PC-3 (cell line): ENCODE measurements around the gene CYBC1. TPM values are rescaled to one million over a fixed set of nuclear protein-coding genes. Genes with fewer than 3 reads are reported as not detected.

Source experiments
- ATAC-seq: fragments of 200-7000 bp; cut with Tn5 transposase; 2 replicates; pipeline ENCODE4 v1.9.1; 2020; ENCODE audit warnings: mild to moderate bottlenecking, moderate library complexity
- BruUV-seq: library from RNA; stranded (reverse); fragments of 400-500 nt; replicated peaks from 2 replicates; lab custom pipeline; 2021; lab: Mats Ljungman, UMichigan
- CTCF ChIA-PET: fragments of 300-600 bp; sonication (Branson Sonifier 250); formaldehyde crosslinking; loops from one replicate; lab custom pipeline; 2022; ENCODE audit warnings: antibody characterized with exemption; lab: Charles Lee
- POLR2A ChIA-PET: fragments of 300-600 bp; sonication (Branson Sonifier 250); formaldehyde crosslinking; loops from one replicate; lab custom pipeline; 2022; ENCODE audit warnings: antibody characterized with exemption; ENCODE audit not compliant: unreplicated experiment; lab: Charles Lee
- DNase-seq: peaks from one replicate; pipeline ENCODE4 v3.0.0-alpha.2; 2015
- H2AFZ ChIP-seq: fragments of 300-600 bp; sonication (generic); 2 replicates; pipeline ENCODE4 v1.6.0; 2016; ENCODE audit warnings: antibody characterized with exemption, low read length
- H3F3A ChIP-seq: fragments of 300-600 bp; sonication (generic); one replicate; pipeline ENCODE4 v1.6.0; 2017; ENCODE audit warnings: antibody characterized with exemption, low read length, control low read depth, mild to moderate bottlenecking; ENCODE audit not compliant: unreplicated experiment
- H3K27ac ChIP-seq: fragments of 300-600 bp; sonication (generic); 2 replicates; pipeline ENCODE4 v1.5.1; 2016; ENCODE audit warnings: mild to moderate bottlenecking, low read length
- H3K27me3 ChIP-seq: fragments of 300-600 bp; sonication (generic); 2 replicates; pipeline ENCODE4 v1.6.1; 2016; ENCODE audit warnings: low read length, mixed read lengths
- H3K36me3 ChIP-seq: fragments of 300-600 bp; sonication (generic); 2 replicates; pipeline ENCODE4 v1.6.1; 2016; ENCODE audit warnings: low read depth, mixed run types, low read length, mixed read lengths
- H3K4me1 ChIP-seq: fragments of 300-600 bp; sonication (generic); 2 replicates; pipeline ENCODE4 v1.5.1; 2016; ENCODE audit warnings: low read length; ENCODE audit not compliant: insufficient read depth
- H3K4me2 ChIP-seq: fragments of 300-600 bp; sonication (generic); 2 replicates; pipeline ENCODE4 v1.6.0; 2016; ENCODE audit warnings: low read length
- H3K4me3 ChIP-seq: fragments of 300-600 bp; sonication (generic); 2 replicates; pipeline ENCODE4 v1.5.1; 2016; ENCODE audit warnings: mild to moderate bottlenecking, low read length, mixed read lengths
- H3K79me2 ChIP-seq: fragments of 300-600 bp; sonication (generic); 2 replicates; pipeline ENCODE4 v1.6.1; 2017; ENCODE audit warnings: low read length, mixed read lengths
- H3K9ac ChIP-seq: fragments of 300-600 bp; sonication (generic); 2 replicates; pipeline ENCODE4 v1.6.0; 2016; ENCODE audit warnings: mild to moderate bottlenecking, low read length
- H3K9me2 ChIP-seq: fragments of 300-600 bp; sonication (generic); replicated peaks from 2 replicates; pipeline ENCODE4 v1.6.1; 2016; ENCODE audit warnings: mixed run types, low read length, mixed read lengths
- H3K9me3 ChIP-seq: fragments of 300-600 bp; sonication (generic); 2 replicates; pipeline ENCODE4 v1.6.1; 2016; ENCODE audit warnings: low read length, mixed read lengths
- H4K20me1 ChIP-seq: fragments of 300-600 bp; sonication (generic); 2 replicates; pipeline ENCODE4 v1.6.1; 2016; ENCODE audit warnings: low read length, mixed read lengths
- CTCF ChIP-seq: fragments of 300-600 bp; sonication (generic); conservative IDR thresholded peaks from 2 replicates; pipeline ENCODE4 v1.5.1; 2017; ENCODE audit warnings: antibody characterized with exemption, low read depth, mild to moderate bottlenecking, low read length
- EZH2 ChIP-seq: fragments of 300-600 bp; sonication (generic); IDR thresholded peaks from one replicate; pipeline ENCODE4 v1.6.1; 2017; ENCODE audit warnings: antibody characterized with exemption, mild to moderate bottlenecking, low read length; ENCODE audit not compliant: unreplicated experiment
- EZH2phosphoT487 ChIP-seq: fragments of 300-600 bp; sonication (generic); IDR thresholded peaks from 2 replicates; pipeline ENCODE4 v1.6.1; 2018; ENCODE audit warnings: mild to moderate bottlenecking, antibody characterized with exemption, low read length, borderline replicate concordance
- intact Hi-C: fragments of 100-400 bp; cut with micrococcal nuclease; formaldehyde crosslinking; loops from 2 replicates; pipeline ENCODE4 v1.9.0; 2023
- total RNA-seq: library from RNA; depleted of rRNA; stranded (reverse); fragments of >200 nt; gene quantifications from 2 replicates; pipeline ENCODE4 v1.2.3, GENCODE V29; 2014

CYBC1 gene
- total RNA-seq, 1 experiment from 2014 or later, result 77.2 TPM

GRCh38 chr17:82396601-82397435 lies 53.7 kb downstream of the CYBC1 start:
- ATAC-seq (peak; percentile 64), DNase-seq (no peak)
- Histone ChIP-seq H3K4me3 (no peak overlapping the region), H3K4me2 (no peak overlapping the region), H2AFZ (no peak overlapping the region), H3F3A (no peaks in the 10 kb centered on the region), H3K27me3 (no peaks in the 10 kb centered on the region), H3K9ac (no peak overlapping the region), H3K27ac (no peak overlapping the region), H3K36me3 (peaks cover 2% of the 10 kb centered on the region; the same call in 1 of the 2 replicates), H4K20me1 (no peaks in the 10 kb centered on the region), H3K4me1 (no peaks in the 10 kb centered on the region), H3K79me2 (no peaks in the 10 kb centered on the region), H3K9me2 (no peaks in the 10 kb centered on the region), H3K9me3 (no peaks in the 10 kb centered on the region)
- TF ChIP-seq EZH2 (no peak), EZH2phosphoT487 (no peak), CTCF (no peak)
- ChIA-PET CTCF (no interaction called here), POLR2A (no interaction called here)
- BruUV-seq, result no TSS peak
- intact Hi-C loops, result no loop called here

- intact Hi-C loops, result no loop called here
- no peak for TF ChIP-seq EZH2
- no peak for TF ChIP-seq EZH2phosphoT487
- no peak for TF ChIP-seq CTCF
- Histone ChIP-seq H2AFZ (no peak overlapping the region), H3K9ac (no peak overlapping the region), H3F3A (no peaks in the 10 kb centered on the region), H4K20me1 (no peaks in the 10 kb centered on the region), H3K9me3 (no peaks in the 10 kb centered on the region), H3K4me3 (no peak overlapping the region), H3K36me3 (no peaks in the 10 kb centered on the region; the same call in 1 of the 2 replicates), H3K79me2 (no peaks in the 10 kb centered on the region), H3K4me1 (no peaks in the 10 kb centered on the region), H3K9me2 (no peaks in the 10 kb centered on the region), H3K27me3 (no peaks in the 10 kb centered on the region), H3K27ac (no peak overlapping the region), H3K4me2 (no peak overlapping the region)
- ChIA-PET POLR2A (no interaction called here), CTCF (no interaction called here)
- no peak for ATAC-seq
- no peak for DNase-seq
- BruUV-seq, result no TSS peak
These were observed 56.3 kb downstream of the CYBC1 start for GRCh38 chr17:82394278-82394677.

GRCh38 chr17:82392941-82393340 lies 57.6 kb downstream of the CYBC1 start:
- ChIA-PET CTCF (no interaction called here), POLR2A (no interaction called here)
- intact Hi-C loops, result no loop called here
- H2AFZ ChIP-seq, result no peak overlapping the region
- H3K4me3 ChIP-seq, result no peak overlapping the region
- H4K20me1 ChIP-seq, result no peaks in the 10 kb centered on the region
- no peak overlapping the region for H3K27ac ChIP-seq
- no peak for ATAC-seq
- H3F3A ChIP-seq, result no peaks in the 10 kb centered on the region
- peaks cover 2% of the 10 kb centered on the region; the same call in 1 of the 2 replicates for H3K4me1 ChIP-seq
- no peaks in the 10 kb centered on the region; the same call in 1 of the 2 replicates for H3K36me3 ChIP-seq
- BruUV-seq, result no TSS peak
- H3K9me3 ChIP-seq, result no peaks in the 10 kb centered on the region
- no peaks in the 10 kb centered on the region for H3K27me3 ChIP-seq
- H3K9me2 ChIP-seq, result no peaks in the 10 kb centered on the region
- DNase-seq, result no peak
- no peak for TF ChIP-seq EZH2
- TF ChIP-seq EZH2phosphoT487, result no peak
- TF ChIP-seq CTCF, result no peak
- no peak overlapping the region for H3K9ac ChIP-seq
- no peak overlapping the region for H3K4me2 ChIP-seq
- no peaks in the 10 kb centered on the region for H3K79me2 ChIP-seq
